Ishikawa (cell line): ENCODE results near the gene FMOD.

ENCODE experiments used
- CEBPB ChIP-seq: IDR thresholded peaks from 2 replicates; pipeline ENCODE4 v1.6.1; 2012
- CREB1 ChIP-seq: IDR thresholded peaks from 2 replicates; pipeline ENCODE4 v1.6.1; 2012; ENCODE audit warnings: low read depth
- EGR1 ChIP-seq: IDR thresholded peaks from 2 replicates; pipeline ENCODE4 v1.6.1; 2012
- EP300 ChIP-seq: IDR thresholded peaks from 2 replicates; pipeline ENCODE4 v1.6.1; 2012; ENCODE audit warnings: borderline replicate concordance
- FOXM1 ChIP-seq: IDR thresholded peaks from 2 replicates; pipeline ENCODE4 v1.6.1; 2012; ENCODE audit warnings: low read depth, borderline replicate concordance
- NFIC ChIP-seq: IDR thresholded peaks from 2 replicates; pipeline ENCODE4 v1.6.1; 2012
- RAD21 ChIP-seq: IDR thresholded peaks from 2 replicates; pipeline ENCODE4 v1.6.1; 2012; ENCODE audit warnings: low read depth
- TAF1 ChIP-seq: IDR thresholded peaks from 2 replicates; pipeline ENCODE4 v1.6.1; 2012; ENCODE audit warnings: low read depth, mild to moderate bottlenecking
- TCF12 ChIP-seq: IDR thresholded peaks from 2 replicates; pipeline ENCODE4 v1.6.1; 2012; ENCODE audit warnings: low read depth
- TEAD4 ChIP-seq: IDR thresholded peaks from 2 replicates; pipeline ENCODE4 v1.6.1; 2012
- YY1 ChIP-seq: IDR thresholded peaks from 2 replicates; pipeline ENCODE4 v1.6.1; 2012; ENCODE audit warnings: low read depth
- ZBTB7A ChIP-seq: IDR thresholded peaks from 2 replicates; pipeline ENCODE4 v1.6.1; 2012; ENCODE audit warnings: low read depth
- TF ChIP-seq, protein P1 (sequence below): IDR thresholded peaks from 2 replicates; pipeline ENCODE4 v1.6.1; 2012; ENCODE audit warnings: low read depth, mild to moderate bottlenecking
- TF ChIP-seq, protein P2 (sequence below): IDR thresholded peaks from 2 replicates; pipeline ENCODE4 v1.6.1; 2012
- TF ChIP-seq, protein P3 (sequence below): IDR thresholded peaks from 2 replicates; pipeline ENCODE4 v1.6.1; 2012

Gene FMOD

DNA sequence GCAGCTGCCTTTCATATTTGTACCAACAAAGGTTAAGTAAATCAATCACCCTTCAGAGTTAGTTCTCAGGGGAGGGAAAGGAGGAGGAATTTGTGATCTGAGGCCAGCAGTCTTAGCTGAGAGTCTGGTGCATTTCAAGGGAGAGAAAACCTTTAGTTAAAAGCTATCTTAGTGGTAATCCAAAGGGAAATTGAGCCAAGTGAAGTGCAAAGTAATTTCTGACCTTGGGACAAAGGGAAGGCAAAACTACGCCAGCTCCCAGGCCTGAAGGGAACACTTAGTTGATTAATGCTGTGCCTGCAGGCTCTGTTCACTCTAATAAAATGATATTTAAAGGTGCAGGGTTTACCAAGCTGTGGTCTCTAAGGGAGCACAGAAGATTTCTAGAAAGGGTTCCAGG is 23.1 kb upstream of the FMOD start:
- no peak for TF ChIP-seq CEBPB
- TF ChIP-seq, protein P1, sequence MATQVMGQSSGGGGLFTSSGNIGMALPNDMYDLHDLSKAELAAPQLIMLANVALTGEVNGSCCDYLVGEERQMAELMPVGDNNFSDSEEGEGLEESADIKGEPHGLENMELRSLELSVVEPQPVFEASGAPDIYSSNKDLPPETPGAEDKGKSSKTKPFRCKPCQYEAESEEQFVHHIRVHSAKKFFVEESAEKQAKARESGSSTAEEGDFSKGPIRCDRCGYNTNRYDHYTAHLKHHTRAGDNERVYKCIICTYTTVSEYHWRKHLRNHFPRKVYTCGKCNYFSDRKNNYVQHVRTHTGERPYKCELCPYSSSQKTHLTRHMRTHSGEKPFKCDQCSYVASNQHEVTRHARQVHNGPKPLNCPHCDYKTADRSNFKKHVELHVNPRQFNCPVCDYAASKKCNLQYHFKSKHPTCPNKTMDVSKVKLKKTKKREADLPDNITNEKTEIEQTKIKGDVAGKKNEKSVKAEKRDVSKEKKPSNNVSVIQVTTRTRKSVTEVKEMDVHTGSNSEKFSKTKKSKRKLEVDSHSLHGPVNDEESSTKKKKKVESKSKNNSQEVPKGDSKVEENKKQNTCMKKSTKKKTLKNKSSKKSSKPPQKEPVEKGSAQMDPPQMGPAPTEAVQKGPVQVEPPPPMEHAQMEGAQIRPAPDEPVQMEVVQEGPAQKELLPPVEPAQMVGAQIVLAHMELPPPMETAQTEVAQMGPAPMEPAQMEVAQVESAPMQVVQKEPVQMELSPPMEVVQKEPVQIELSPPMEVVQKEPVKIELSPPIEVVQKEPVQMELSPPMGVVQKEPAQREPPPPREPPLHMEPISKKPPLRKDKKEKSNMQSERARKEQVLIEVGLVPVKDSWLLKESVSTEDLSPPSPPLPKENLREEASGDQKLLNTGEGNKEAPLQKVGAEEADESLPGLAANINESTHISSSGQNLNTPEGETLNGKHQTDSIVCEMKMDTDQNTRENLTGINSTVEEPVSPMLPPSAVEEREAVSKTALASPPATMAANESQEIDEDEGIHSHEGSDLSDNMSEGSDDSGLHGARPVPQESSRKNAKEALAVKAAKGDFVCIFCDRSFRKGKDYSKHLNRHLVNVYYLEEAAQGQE, result no peak
- no peak for TF ChIP-seq EGR1
- TF ChIP-seq TAF1, result no peak
- no peak for TF ChIP-seq RAD21
- no peak for TF ChIP-seq YY1

DNA sequence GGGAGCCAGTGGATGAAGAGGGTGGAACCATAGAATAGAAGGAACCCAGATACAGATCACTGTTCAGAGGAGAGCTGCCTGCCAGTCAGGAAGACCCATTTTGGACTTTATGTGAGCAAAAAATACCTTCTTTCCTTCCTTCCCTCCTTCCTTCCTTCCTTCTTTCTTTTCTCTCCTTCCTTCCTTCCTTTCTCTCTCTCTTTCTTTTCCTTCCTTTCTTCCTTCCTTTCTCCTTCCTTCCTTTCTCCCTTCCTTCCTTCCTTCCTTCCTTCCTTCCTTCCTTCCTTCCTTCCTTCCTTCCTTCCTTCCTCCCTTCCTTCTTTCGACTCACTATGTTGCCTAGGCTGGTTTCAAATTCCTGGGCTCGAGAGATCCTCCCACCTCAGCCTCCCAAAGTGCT is 22.1 kb upstream of the FMOD start:
- no peak for TF ChIP-seq EP300
- TF ChIP-seq, protein P1, result no peak
- TF ChIP-seq CEBPB, result no peak
- TF ChIP-seq TCF12, result no peak
- TF ChIP-seq CREB1, result no peak
- no peak for TF ChIP-seq NFIC
- no peak for TF ChIP-seq EGR1
- no peak for TF ChIP-seq YY1
- TF ChIP-seq, protein P2, sequence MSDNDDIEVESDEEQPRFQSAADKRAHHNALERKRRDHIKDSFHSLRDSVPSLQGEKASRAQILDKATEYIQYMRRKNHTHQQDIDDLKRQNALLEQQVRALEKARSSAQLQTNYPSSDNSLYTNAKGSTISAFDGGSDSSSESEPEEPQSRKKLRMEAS, result no peak
- TF ChIP-seq, protein P3, sequence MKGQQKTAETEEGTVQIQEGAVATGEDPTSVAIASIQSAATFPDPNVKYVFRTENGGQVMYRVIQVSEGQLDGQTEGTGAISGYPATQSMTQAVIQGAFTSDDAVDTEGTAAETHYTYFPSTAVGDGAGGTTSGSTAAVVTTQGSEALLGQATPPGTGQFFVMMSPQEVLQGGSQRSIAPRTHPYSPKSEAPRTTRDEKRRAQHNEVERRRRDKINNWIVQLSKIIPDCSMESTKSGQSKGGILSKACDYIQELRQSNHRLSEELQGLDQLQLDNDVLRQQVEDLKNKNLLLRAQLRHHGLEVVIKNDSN, result no peak
- TF ChIP-seq ZBTB7A, result no peak
- no peak for TF ChIP-seq TAF1
- no peak for TF ChIP-seq RAD21
- no peak for TF ChIP-seq FOXM1
- no peak for TF ChIP-seq TEAD4

DNA sequence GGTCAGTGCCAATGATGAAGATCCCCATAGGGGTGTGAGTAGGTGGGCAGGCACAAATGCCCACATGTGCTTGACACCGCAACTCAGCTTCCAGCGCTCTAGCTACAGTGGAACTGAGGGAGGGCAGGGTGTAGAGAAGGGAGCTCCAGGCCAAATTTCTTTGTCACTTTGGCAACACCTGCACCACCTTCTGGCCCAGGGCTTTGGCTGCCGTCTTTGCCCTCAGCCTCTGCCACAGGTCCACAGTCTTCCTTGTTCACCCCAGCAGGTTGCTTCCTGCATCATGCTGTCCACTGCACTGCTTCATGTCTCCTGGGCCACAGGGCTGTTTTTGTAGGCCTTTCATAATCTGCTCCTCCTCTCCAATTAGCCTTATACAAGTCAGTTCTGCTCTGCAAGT is 20.4 kb upstream of the FMOD start:
- TF ChIP-seq YY1, result no peak
- no peak for TF ChIP-seq CEBPB
- TF ChIP-seq TAF1, result no peak

DNA sequence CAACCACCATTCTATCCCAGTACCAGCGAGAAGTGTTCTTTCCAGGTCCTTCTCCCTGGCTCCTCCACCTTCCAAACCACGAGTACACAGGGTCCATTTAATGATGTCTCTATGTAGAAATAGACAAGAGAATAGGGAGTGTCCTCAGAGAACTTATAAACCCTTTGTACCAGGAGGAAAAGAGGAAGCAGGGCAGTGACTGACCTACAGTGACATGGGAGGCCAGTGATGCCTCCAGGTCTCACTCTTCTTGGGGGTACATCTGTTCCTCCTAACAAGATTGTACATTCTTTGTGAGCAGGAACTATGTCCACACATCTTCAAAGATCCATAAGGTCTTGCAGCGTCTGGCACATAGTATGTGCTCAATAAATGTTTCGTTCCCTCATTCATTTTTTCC is 18.7 kb upstream of the FMOD start:
- TF ChIP-seq RAD21, result no peak
- TF ChIP-seq, protein P3, result no peak
- no peak for TF ChIP-seq TEAD4
- TF ChIP-seq, protein P1, result no peak
- TF ChIP-seq CEBPB, result no peak
- no peak for TF ChIP-seq TCF12
- TF ChIP-seq YY1, result no peak

DNA sequence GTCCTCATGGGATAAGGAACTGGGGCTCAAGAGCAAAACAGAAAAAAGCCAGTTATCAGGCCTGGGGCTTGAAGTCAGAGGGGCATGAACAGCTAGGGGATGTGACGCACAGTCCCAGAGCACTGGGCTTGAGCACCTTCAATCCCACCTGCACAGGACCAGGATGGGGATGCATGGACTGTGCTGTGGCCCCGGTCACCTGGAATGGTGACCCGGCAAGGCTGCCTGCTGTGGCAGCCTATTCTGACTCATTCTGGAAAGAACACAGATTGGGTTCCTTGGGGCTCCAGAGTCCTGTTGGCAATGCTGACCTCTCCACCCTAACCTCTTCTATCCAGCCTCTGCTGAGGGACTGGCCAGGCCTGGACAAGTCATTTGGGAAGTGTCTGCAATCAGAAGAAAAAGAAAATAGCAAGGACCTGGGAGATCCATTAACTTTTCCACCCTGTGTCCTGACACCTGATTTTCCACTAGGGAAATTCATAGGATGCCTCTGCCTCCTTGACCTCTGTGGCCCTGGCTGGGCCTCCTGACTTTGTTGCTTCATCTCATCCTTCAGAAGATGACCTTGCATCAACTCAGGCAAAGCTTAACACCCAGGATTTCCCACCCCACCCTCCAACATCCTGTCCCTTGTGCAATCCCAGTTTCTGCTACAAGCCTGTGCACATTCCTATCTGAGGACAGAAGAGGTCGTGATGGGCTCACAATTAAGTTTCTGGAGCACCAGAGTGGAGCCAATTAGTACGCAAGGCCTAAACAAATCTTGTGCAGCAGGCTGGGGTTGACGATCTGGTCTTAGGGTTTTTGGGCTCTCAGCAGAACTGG is 17.9 kb upstream of the FMOD start:
- TF ChIP-seq TCF12 (no peak), FOXM1 (no peak), ZBTB7A (no peak), RAD21 (no peak; the same call in 1 of the 2 replicates), EP300 (no peak), YY1 (no peak), NFIC (no peak), EGR1 (no peak), TEAD4 (no peak), CREB1 (no peak), CEBPB (no peak)
- TF ChIP-seq, protein P2, result no peak
- TF ChIP-seq, protein P3, result no peak
- TF ChIP-seq, protein P1, result no peak
